NCI-H128 (cell line): ENCODE measurements around the gene CACFD1.

Experiments used
- DNase-seq: peaks from one replicate; lab custom pipeline; 2025; ENCODE audit not compliant: unreplicated experiment; lab: John Stamatoyannopoulos, UW

Gene CACFD1

DNA sequence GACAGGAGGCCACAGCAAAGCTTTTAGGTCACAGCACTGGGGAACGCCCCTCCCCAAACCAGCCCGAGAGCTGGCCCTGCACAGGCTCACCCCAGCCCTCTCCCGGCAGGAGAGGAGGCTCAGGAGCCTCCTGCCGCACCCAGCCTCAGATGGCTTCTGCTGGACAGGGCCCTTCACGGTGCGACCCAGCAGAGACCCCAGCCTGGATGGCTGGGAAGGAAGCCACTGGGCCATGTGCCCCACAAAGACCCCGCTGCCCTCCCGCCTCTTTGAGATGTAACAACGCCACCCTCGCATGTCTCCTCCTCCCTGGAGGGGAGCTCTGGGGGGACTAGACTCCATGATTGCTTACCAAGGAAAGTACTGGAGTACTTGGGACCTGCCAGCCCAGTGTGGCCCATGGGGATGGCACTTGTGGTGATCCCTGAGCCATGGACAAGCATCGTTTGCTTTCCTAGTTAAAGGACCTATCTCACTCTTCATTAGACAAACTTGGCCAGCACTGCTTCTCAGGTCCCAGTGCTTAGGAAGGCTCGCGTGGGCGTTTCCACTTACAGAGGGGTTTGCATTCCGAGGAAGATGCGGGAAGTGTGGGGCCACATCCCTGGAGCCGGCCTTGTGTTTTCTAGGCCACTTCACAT, 56.0 kb downstream of the CACFD1 start:
- no peak for DNase-seq

- DNase-seq: no peak
Observed at GRCh38 chr9:133516256-133516960, 56.6 kb downstream of the CACFD1 start.

DNA sequence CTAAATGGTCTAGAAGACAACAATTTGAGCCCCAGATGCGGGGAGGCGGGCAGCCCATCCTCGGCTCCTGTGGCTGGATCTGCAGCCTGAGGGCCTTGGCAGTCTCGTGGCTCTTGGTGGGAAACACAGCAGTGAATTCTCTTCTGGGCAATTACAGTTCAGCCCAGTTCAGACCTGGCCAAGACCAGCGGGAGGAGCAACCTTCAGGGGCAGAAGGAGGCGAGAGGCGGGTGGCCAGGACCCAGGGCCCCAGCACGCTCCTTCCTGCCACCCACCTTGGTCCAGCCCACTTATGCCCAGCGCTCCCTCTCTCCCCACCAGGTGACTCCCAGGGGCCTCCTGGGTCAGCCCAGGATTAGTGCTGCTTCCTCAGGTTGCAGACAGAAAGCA, 57.2 kb downstream of the CACFD1 start:
- no peak for DNase-seq

DNA sequence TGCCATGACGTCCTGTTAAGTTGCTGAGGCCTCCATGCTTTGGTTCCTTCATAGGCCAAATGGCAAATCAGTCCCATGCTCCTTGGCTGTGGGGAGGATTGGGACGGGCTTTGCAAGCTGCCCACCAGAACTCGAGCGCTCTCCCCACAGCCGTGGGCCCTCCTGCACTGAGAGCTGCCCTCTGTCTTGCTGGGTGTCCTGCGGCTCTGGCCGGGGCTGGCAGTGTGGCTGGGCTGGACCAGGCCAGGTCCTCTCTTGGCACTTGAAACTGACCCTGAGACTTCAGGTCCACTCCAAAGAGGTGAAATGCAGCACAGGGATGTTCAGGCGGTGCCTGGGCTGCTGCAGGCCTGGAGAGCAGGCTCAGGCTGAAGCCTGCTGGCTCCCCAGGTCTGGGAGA, 57.9 kb downstream of the CACFD1 start:
- DNase-seq: no peak

DNA sequence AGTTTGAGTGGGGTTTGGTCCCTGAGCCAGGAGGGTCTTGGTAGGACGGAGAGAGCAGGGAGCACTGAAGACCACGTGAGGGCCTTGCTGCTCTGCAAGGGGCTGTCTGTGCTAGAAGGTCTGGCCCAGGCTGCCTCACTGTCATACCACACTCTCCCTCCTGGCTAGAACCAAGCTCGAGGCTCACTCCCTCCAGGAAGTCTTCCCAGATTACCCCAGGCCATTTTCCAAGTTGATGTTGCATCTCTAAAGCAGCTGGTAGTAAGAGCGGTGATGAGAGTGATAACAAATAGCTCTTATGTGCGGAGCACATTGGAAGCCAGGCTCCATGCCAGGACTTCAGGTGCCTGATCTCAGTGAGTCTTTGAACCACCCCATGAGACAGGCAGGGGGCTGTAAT, 58.4 kb downstream of the CACFD1 start:
- no peak for DNase-seq

GRCh38 chr9:133518706-133519449, 59.1 kb downstream of the CACFD1 start:
- DNase-seq: no peak

- DNase-seq: no peak
Observed at GRCh38 chr9:133519693-133520092, 59.9 kb downstream of the CACFD1 start.

DNA sequence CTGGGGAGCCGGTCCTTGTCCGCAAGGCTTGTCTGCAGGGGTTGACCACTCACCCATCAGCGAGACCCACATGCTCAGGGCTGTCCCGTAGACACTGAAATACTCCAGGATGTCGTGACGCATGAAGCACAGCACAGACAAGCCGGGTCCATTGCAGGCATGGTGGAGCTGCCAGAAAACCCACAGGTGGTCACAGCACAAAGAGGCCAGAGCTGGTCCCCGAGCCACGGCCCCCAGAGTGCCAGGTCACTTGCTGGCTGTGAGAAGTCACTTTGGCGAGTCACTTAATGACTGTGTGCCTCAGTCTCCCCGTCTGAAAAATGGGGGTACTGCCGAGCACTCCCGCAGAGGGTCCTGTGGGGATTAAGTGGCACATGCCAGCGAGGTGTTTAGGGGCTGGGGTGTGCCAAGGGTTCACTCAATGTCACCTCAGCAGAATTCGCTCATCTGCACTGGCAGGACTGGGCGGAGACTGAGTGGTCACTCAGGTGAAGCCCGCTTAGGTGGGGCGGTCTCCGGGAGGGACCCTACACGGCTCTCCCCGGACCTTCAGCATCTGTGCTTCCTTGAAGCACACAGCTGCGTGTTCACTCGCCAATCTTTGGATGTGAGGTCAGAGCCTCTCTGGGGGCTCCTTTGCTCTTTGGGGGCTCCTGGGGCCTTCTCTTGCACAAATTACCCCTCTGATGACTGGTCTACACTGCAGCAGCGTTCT, 60.5 kb downstream of the CACFD1 start:
- DNase-seq: no peak
